Mesothelial cell of epicardium (in vitro differentiated cells): ENCODE measurements around the gene FAM219B. TPM values are rescaled to one million over a fixed set of nuclear protein-coding genes. Genes with fewer than 3 reads are reported as not detected.

Source experiments
- DNase-seq, 2 experiments: peaks; one replicate each; pipeline ENCODE4 v3.0.0; 2021; ENCODE audit warnings: low spot score in 2 of 2; ENCODE audit not compliant: unreplicated experiment in 2 of 2
- H3K27ac Mint-ChIP-seq: 2 replicates; pipeline ENCODE4 v1.8.0; 2021; ENCODE audit warnings: mixed read lengths
- H3K27me3 Mint-ChIP-seq: 2 replicates; pipeline ENCODE4 v1.8.0; 2021; ENCODE audit warnings: low read depth, mixed read lengths
- H3K36me3 Mint-ChIP-seq: 2 replicates; pipeline ENCODE4 v1.8.0; 2021; ENCODE audit warnings: mixed read lengths
- H3K4me1 Mint-ChIP-seq: 2 replicates; pipeline ENCODE4 v1.8.0; 2021; ENCODE audit warnings: mixed read lengths
- H3K4me3 Mint-ChIP-seq: 2 replicates; pipeline ENCODE4 v1.8.0; 2021; ENCODE audit warnings: mild to moderate bottlenecking, moderate library complexity, mixed read lengths
- H3K9me3 Mint-ChIP-seq: 2 replicates; pipeline ENCODE4 v1.8.0; 2021; ENCODE audit warnings: mixed read lengths
- CTCF ChIP-seq: fragments of 200-600 bp; sonication (generic); IDR thresholded peaks from one replicate; pipeline ENCODE4 v1.5.0; 2021; ENCODE audit warnings: antibody characterized with exemption; ENCODE audit not compliant: unreplicated experiment
- total RNA-seq: library from RNA; stranded (reverse); gene quantifications from 3 replicates; pipeline ENCODE4 v1.2.1, GENCODE V29; 2021

The FAM219B gene
- total RNA-seq, 1 donor from 2014 or later: 74.1 TPM

DNA sequence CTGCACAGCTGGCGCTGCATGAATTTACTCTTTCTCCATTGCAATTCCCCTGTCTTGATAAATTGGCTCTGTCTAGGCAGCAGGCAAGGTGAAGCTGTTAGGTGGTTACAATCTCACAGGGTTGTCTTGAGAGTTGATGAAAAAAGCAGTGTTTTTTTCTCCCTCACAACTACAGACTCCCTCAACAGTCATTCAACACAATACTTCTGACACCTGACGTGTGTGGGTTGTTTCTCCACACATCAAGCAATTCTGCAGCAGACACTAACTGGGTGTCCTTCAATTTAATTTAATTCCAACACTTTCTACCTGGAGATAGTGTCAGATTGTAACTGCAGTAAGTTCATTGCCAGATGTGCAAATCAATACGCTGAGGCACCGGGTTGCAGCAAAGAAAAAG lies 28.4 kb downstream of the FAM219B start:
- H3K36me3 Mint-ChIP-seq: no peaks in the 10 kb centered on the region
- no peak for TF ChIP-seq CTCF
- H3K9me3 Mint-ChIP-seq: peaks cover 9% of the 10 kb centered on the region
- no peak overlapping the region for H3K4me3 Mint-ChIP-seq
- H3K27me3 Mint-ChIP-seq: peaks cover 2% of the 10 kb centered on the region
- peaks cover 2% of the 10 kb centered on the region for H3K4me1 Mint-ChIP-seq
- no peak overlapping the region for H3K27ac Mint-ChIP-seq
- no peak for DNase-seq

GRCh38 chr15:74873756-74874424 lies 32.8 kb downstream of the FAM219B start:
- TF ChIP-seq CTCF: no peak
- H3K4me3 Mint-ChIP-seq: peak overlapping the region; percentile 88
- peaks cover 4% of the 10 kb centered on the region for H3K9me3 Mint-ChIP-seq
- H3K36me3 Mint-ChIP-seq: no peaks in the 10 kb centered on the region
- peaks cover 30% of the 10 kb centered on the region for H3K4me1 Mint-ChIP-seq
- H3K27ac Mint-ChIP-seq: peak overlapping the region; percentile 87
- no peak for DNase-seq
- H3K27me3 Mint-ChIP-seq: peaks cover 2% of the 10 kb centered on the region

DNA sequence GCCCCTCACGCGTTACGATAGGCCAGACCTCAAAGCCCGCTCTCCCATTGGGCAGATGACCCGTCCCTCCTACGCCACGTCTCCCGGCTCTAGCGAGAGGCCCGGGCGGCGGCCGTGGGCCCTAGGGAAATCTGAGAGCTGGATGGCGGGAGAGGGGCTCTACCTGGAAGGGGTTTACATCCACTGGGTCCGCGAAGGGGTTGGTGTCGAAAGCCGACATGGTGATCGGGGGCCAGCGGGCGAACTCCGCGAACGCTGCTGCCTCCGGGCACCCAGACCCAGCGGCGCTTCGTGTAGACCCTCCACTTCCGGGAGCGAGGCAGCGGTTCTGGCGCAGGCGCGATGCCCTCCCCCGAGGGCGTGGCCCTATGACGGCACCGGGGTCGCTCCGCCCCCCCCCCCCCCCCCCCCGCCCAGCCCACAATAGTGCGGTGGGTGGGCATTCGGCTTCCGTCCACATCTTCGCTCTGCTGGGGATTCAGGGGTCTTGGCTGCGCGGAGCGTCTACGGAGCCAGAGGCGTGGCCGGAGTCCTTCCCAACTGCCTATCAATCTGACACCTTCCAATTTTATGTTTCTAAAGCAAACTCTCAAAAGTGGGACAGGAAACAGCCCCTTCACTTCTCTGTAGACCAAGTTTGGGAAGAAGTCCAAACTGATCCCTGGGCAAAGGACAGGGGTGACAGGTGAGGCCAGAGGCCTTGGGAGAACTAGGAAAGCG lies 33.5 kb downstream of the FAM219B start, which contains the start of gene SCAMP2:
SCAMP2 (minus strand) TSS at position 330 of the 720 bp plus-strand sequence; CDS start at position 220, 110 bp downstream.
- peaks cover 30% of the 10 kb centered on the region for H3K4me1 Mint-ChIP-seq
- H3K27me3 Mint-ChIP-seq: peaks cover 2% of the 10 kb centered on the region
- peaks cover 4% of the 10 kb centered on the region for H3K9me3 Mint-ChIP-seq
- peaks cover 2% of the 10 kb centered on the region for H3K36me3 Mint-ChIP-seq
- H3K4me3 Mint-ChIP-seq: peak within 1 kb of the TSS; percentile 88
- peak; percentile 90 to 93 for DNase-seq
- TF ChIP-seq CTCF: no peak
- peak within 1 kb of the TSS; percentile 98 for H3K27ac Mint-ChIP-seq

GRCh38 chr15:74872702-74873035 lies 34.0 kb downstream of the FAM219B start:
- H3K27ac Mint-ChIP-seq: peak overlapping the region; percentile 98
- H3K4me1 Mint-ChIP-seq: peaks cover 30% of the 10 kb centered on the region
- no peak for DNase-seq
- no peak for TF ChIP-seq CTCF
- peak overlapping the region; percentile 88 for H3K4me3 Mint-ChIP-seq
- H3K27me3 Mint-ChIP-seq: peaks cover 2% of the 10 kb centered on the region
- H3K9me3 Mint-ChIP-seq: peaks cover 8% of the 10 kb centered on the region
- peaks cover 7% of the 10 kb centered on the region for H3K36me3 Mint-ChIP-seq

DNA sequence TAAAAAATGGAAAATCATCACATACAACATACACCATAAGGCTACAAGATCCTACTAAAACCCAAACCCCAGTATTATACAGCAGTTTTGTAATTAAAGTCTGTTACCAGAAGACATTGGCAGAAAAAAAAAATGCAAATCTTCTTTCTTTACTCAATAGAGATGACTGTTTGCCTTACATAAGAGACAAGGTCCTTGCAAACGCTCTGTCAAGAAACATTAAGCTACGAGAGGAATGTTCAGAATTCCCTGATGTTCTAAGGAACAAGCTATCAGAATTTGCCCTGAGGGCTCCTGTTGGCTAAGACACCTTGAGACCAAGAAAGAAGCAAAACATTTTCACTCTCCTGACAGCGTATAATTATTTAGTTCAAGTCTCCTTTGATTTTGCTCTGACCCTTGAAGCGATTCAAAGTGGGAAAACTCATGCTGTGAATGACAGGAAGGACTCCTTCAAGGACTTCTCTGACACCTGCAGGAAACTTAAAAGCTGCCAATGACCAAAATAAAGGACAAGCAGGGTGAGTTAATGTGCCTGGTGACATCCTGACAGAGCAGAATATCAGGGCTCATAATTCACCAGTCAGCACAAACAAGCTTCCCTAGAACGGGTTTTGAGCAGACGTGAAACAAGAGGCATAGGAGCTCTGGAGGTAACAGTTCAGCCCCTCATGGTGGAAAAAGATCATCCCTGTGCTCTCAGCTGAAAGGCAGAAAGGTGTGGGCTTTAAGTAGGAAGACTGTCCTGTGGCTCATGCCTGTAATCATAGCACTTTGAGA lies 36.0 kb downstream of the FAM219B start:
- peaks cover 38% of the 10 kb centered on the region for H3K4me1 Mint-ChIP-seq
- H3K27ac Mint-ChIP-seq: peak overlapping the region; percentile 66
- H3K27me3 Mint-ChIP-seq: no peaks in the 10 kb centered on the region
- peaks cover 8% of the 10 kb centered on the region for H3K9me3 Mint-ChIP-seq
- no peak for TF ChIP-seq CTCF
- peaks cover 14% of the 10 kb centered on the region for H3K36me3 Mint-ChIP-seq
- DNase-seq: no peak
- H3K4me3 Mint-ChIP-seq: peak overlapping the region; percentile 55
